K562 (cell line): ENCODE measurements around the gene C1orf122. TPM values are rescaled to one million over a fixed set of nuclear protein-coding genes. Genes with fewer than 3 reads are reported as not detected.

ENCODE experiments used
- ARHGAP35 ChIP-seq: fragments of 450-650 bp; IDR thresholded peaks from 2 replicates; pipeline ENCODE4 v1.6.1; 2018; ENCODE audit not compliant: partially characterized antibody
- BCOR ChIP-seq: fragments of 450-650 bp; IDR thresholded peaks from 2 replicates; pipeline ENCODE4 v1.6.1; 2016
- CBFA2T2 ChIP-seq: fragments of 450-650 bp; conservative IDR thresholded peaks from 2 replicates; pipeline ENCODE4 v1.6.1; 2017; ENCODE audit warnings: mild to moderate bottlenecking
- CXXC5 ChIP-seq: fragments of 250-450 bp; sonication (Bioruptor Pico); IDR thresholded peaks from 2 replicates; pipeline ENCODE4 v1.8.0; 2022; ENCODE audit warnings: inconsistent platforms, mild to moderate bottlenecking, moderate library complexity
- DIDO1 ChIP-seq: fragments of 450-650 bp; IDR thresholded peaks from 2 replicates; pipeline ENCODE4 v1.6.1; 2016; ENCODE audit warnings: low read depth, missing biosample characterization, missing genetic modification characterization
- ERF ChIP-seq: fragments of 450-650 bp; formaldehyde crosslinking; IDR thresholded peaks from 2 replicates; pipeline ENCODE4 v1.4.0; 2020; ENCODE audit warnings: mild to moderate bottlenecking, mixed read lengths
- ETS2 ChIP-seq: IDR thresholded peaks from 2 replicates; pipeline ENCODE4 v1.6.1; 2016; ENCODE audit warnings: borderline replicate concordance, missing genetic modification characterization, mild to moderate bottlenecking, moderate library complexity, missing compliant biosample characterization; ENCODE audit not compliant: poor library complexity, severe bottlenecking
- EWSR1 ChIP-seq: fragments of 450-650 bp; IDR thresholded peaks from 2 replicates; pipeline ENCODE4 v1.6.1; 2018; ENCODE audit warnings: borderline replicate concordance, mild to moderate bottlenecking, low read depth, moderate library complexity; ENCODE audit not compliant: partially characterized antibody
- HDAC2 ChIP-seq: fragments of 450-650 bp; IDR thresholded peaks from 2 replicates; pipeline ENCODE4 v1.6.1; 2016; ENCODE audit warnings: mild to moderate bottlenecking
- HDAC3 ChIP-seq: fragments of 450-650 bp; IDR thresholded peaks from 2 replicates; pipeline ENCODE4 v1.6.1; 2018; ENCODE audit warnings: borderline replicate concordance, mild to moderate bottlenecking, moderate library complexity; ENCODE audit not compliant: partially characterized antibody
- IFI16 ChIP-seq: fragments of 250-450 bp; sonication (Bioruptor Pico); IDR thresholded peaks from 2 replicates; pipeline ENCODE4 v2.1.2; 2022; ENCODE audit warnings: mild to moderate bottlenecking, inconsistent platforms
- KLF6 ChIP-seq: fragments of 250-450 bp; sonication (Bioruptor Pico); IDR thresholded peaks from 2 replicates; pipeline ENCODE4 v1.4.0; 2020; ENCODE audit warnings: mild to moderate bottlenecking, moderate library complexity, borderline replicate concordance
- NELFE ChIP-seq: IDR thresholded peaks from 2 replicates; pipeline ENCODE4 v1.6.1; 2011; ENCODE audit warnings: mild to moderate bottlenecking; ENCODE audit not compliant: insufficient read depth, insufficient read length
- POLR2G ChIP-seq: fragments of 200-400 bp; formaldehyde crosslinking; IDR thresholded peaks from 2 replicates; pipeline ENCODE4 v1.6.1; 2017; ENCODE audit warnings: low read depth, mild to moderate bottlenecking, antibody characterized with exemption, low read length, moderate library complexity
- STAG1 ChIP-seq: sonication (generic); formaldehyde crosslinking; IDR thresholded peaks from 2 replicates; pipeline ENCODE4 v1.5.0; 2020; ENCODE audit warnings: missing genetic modification reagents, borderline replicate concordance
- TARDBP ChIP-seq: fragments of 450-650 bp; IDR thresholded peaks from 2 replicates; pipeline ENCODE4 v1.6.1; 2016
- TEAD4 ChIP-seq, 2 experiments: sonication (generic) in 1 of 2; formaldehyde crosslinking in 1 of 2; IDR thresholded peaks; 2 replicates each; pipeline versions ENCODE4 v1.6.1 to v1.8.0; 2012 to 2022; ENCODE audit warnings: borderline replicate concordance in 1 of 2, inconsistent platforms in 1 of 2, low read length in 1 of 2, mild to moderate bottlenecking in 1 of 2, missing genetic modification reagents in 1 of 2
- ZNF282 ChIP-seq: sonication (generic); formaldehyde crosslinking; IDR thresholded peaks from 2 replicates; pipeline ENCODE4 v1.8.1; 2023; ENCODE audit warnings: missing genetic modification reagents
- polyA plus RNA-seq, 8 experiments: library from polyadenylated mRNA; depleted of rRNA in 4 of 8; stranded (reverse) in 5 of 8; unstranded in 3 of 8; fragments of >200 nt; fragmentation: Nextera tagmentation in 2 of 8; fragmentation: Illumina TruSeq in 1 of 8; extraction: Ambion mirVana in 2 of 8; extraction: Trizol in 1 of 8; gene quantifications; 2 replicates each; pipeline versions ENCODE4 v1.2.1 to v1.2.3, GENCODE V29; 2011 to 2014; ENCODE audit warnings: inconsistent platforms in 1 of 8, missing spikeins in 1 of 8
- total RNA-seq, 7 experiments: library from RNA; depleted of rRNA in 6 of 7; stranded (reverse); fragments of >200 nt in 6 of 7; fragmentation: Illumina TruSeq in 2 of 7; extraction: Trizol in 2 of 7; gene quantifications; 2 replicates each; pipeline versions ENCODE4 v1.2.1 to v1.2.3, GENCODE V29; 2011 to 2021; ENCODE audit warnings: low replicate concordance in 1 of 7
- TF ChIP-seq, protein P1 (sequence below), 2 experiments: IDR thresholded peaks; 2 replicates each; pipeline ENCODE4 v1.6.1; 2011; ENCODE audit warnings: borderline replicate concordance in 1 of 2, control low read depth in 1 of 2, low read depth in 1 of 2, low read length in 1 of 2, mild to moderate bottlenecking in 1 of 2, mixed read lengths in 1 of 2, moderate library complexity in 1 of 2; ENCODE audit not compliant: insufficient read depth in 1 of 2, insufficient read length in 1 of 2, poor library complexity in 1 of 2, severe bottlenecking in 1 of 2; ENCODE audit errors: extremely low read depth in 1 of 2
- TF ChIP-seq, protein P2 (sequence below): sonication (generic); formaldehyde crosslinking; IDR thresholded peaks from 2 replicates; pipeline ENCODE4 v1.8.1; 2023; ENCODE audit warnings: mild to moderate bottlenecking, missing genetic modification reagents
- TF ChIP-seq, protein P3 (sequence below): IDR thresholded peaks from 2 replicates; pipeline ENCODE4 v1.6.1; 2014; ENCODE audit warnings: antibody characterized with exemption
- TF ChIP-seq, protein P4 (sequence below): sonication (generic); formaldehyde crosslinking; IDR thresholded peaks from 2 replicates; pipeline ENCODE4 v1.5.0; 2020; ENCODE audit warnings: missing genetic modification reagents
- TF ChIP-seq, protein P5 (sequence below): fragments of 250-450 bp; sonication (Bioruptor Pico); IDR thresholded peaks from 2 replicates; pipeline ENCODE4 v1.5.1; 2021; ENCODE audit warnings: mild to moderate bottlenecking

The C1orf122 gene
- total and polyA plus RNA-seq, 9 of the 15 experiments (the other 6 are each of a cell fraction or from before 2014, with no cell fraction given), result 3.6 to 70.9 (median 17.3) TPM

DNA sequence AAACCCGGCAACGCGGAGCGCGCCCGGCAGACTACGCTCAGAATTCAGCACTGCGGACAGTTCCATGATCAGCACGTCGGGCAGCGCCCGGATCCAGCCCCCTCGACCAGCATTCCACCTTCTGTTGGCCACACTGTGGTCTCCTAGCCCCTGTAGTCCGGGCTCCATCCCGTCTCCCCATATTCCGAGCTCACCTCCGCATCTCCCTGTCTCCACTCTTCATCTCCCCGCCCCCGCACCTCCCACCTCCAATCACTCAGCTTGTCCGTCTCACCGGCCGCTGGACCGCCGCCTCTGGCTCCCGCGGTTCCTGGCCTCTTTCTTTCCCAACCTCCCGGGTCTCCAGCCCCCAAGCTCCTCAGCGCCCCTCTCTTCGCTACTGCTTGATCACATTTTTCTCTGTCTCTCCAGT is 43.2 kb upstream of the C1orf122 start (continued):
- TF ChIP-seq, protein P1, sequence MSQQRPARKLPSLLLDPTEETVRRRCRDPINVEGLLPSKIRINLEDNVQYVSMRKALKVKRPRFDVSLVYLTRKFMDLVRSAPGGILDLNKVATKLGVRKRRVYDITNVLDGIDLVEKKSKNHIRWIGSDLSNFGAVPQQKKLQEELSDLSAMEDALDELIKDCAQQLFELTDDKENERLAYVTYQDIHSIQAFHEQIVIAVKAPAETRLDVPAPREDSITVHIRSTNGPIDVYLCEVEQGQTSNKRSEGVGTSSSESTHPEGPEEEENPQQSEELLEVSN (IDR thresholded peaks at IDR 0.05; ENCODE audit: borderline replicate concordance in 1 of 2, extremely low read depth in 1 of 2, insufficient read depth in 1 of 2, insufficient read length in 1 of 2, low read depth in 1 of 2, low read length in 1 of 2, poor library complexity in 1 of 2, severe bottlenecking in 1 of 2), result peak in 1 of 2 experiments; percentile 20
- TF ChIP-seq ERF (CRISPR knock-in tag) (no peak), STAG1 (CRISPR knock-in tag) (peak; percentile 99), TEAD4 (IDR thresholded peaks at IDR 0.05; ENCODE audit: low read length) (peak; percentile 35; the same call in 1 of the 2 replicates), TEAD4 (CRISPR knock-in tag; IDR thresholded peaks at IDR 0.05; ENCODE audit: borderline replicate concordance) (peak; percentile 99), NELFE (no peak), HDAC3 (no peak), HDAC2 (peak; percentile 92), ETS2 (tag) (no peak), CBFA2T2 (no peak), POLR2G (no peak), BCOR (no peak), ZNF282 (peak; percentile 99), ARHGAP35 (no peak), EWSR1 (no peak), TARDBP (no peak), IFI16 (CRISPR knock-in tag) (no peak), CXXC5 (CRISPR knock-in tag) (peak; percentile 84), KLF6 (peak; percentile 26; the same call in 1 of the 2 replicates), DIDO1 (tag) (no peak)
- TF ChIP-seq, protein P2, sequence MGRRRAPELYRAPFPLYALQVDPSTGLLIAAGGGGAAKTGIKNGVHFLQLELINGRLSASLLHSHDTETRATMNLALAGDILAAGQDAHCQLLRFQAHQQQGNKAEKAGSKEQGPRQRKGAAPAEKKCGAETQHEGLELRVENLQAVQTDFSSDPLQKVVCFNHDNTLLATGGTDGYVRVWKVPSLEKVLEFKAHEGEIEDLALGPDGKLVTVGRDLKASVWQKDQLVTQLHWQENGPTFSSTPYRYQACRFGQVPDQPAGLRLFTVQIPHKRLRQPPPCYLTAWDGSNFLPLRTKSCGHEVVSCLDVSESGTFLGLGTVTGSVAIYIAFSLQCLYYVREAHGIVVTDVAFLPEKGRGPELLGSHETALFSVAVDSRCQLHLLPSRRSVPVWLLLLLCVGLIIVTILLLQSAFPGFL (CRISPR knock-in tag), result no peak
- TF ChIP-seq, protein P3, sequence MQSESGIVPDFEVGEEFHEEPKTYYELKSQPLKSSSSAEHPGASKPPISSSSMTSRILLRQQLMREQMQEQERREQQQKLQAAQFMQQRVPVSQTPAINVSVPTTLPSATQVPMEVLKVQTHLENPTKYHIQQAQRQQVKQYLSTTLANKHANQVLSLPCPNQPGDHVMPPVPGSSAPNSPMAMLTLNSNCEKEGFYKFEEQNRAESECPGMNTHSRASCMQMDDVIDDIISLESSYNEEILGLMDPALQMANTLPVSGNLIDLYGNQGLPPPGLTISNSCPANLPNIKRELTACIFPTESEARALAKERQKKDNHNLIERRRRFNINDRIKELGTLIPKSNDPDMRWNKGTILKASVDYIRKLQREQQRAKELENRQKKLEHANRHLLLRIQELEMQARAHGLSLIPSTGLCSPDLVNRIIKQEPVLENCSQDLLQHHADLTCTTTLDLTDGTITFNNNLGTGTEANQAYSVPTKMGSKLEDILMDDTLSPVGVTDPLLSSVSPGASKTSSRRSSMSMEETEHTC, result no peak
- TF ChIP-seq, protein P4, sequence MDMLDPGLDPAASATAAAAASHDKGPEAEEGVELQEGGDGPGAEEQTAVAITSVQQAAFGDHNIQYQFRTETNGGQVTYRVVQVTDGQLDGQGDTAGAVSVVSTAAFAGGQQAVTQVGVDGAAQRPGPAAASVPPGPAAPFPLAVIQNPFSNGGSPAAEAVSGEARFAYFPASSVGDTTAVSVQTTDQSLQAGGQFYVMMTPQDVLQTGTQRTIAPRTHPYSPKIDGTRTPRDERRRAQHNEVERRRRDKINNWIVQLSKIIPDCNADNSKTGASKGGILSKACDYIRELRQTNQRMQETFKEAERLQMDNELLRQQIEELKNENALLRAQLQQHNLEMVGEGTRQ (CRISPR knock-in tag), result peak; percentile 82
- TF ChIP-seq, protein P5, sequence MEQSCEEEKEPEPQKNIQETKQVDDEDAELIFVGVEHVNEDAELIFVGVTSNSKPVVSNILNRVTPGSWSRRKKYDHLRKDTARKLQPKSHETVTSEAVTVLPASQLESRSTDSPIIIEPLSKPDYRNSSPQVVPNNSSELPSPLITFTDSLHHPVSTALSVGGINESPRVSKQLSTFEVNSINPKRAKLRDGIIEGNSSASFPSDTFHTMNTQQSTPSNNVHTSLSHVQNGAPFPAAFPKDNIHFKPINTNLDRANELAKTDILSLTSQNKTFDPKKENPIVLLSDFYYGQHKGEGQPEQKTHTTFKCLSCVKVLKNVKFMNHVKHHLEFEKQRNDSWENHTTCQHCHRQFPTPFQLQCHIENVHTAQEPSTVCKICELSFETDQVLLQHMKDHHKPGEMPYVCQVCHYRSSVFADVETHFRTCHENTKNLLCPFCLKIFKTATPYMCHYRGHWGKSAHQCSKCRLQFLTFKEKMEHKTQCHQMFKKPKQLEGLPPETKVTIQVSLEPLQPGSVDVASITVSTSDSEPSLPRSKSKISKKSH, result no peak
